ENCODE measurements around the gene GALNTL6. TPM values are rescaled to one million over a fixed set of nuclear protein-coding genes. Genes with fewer than 3 reads are reported as not detected.

GALNTL6 gene
- total and polyA plus RNA-seq, 9 of the 15 experiments (the other 6 are each of a cell fraction or from before 2014, with no cell fraction given), result 0.18 to 0.50 (median 0.29) TPM

DNA sequence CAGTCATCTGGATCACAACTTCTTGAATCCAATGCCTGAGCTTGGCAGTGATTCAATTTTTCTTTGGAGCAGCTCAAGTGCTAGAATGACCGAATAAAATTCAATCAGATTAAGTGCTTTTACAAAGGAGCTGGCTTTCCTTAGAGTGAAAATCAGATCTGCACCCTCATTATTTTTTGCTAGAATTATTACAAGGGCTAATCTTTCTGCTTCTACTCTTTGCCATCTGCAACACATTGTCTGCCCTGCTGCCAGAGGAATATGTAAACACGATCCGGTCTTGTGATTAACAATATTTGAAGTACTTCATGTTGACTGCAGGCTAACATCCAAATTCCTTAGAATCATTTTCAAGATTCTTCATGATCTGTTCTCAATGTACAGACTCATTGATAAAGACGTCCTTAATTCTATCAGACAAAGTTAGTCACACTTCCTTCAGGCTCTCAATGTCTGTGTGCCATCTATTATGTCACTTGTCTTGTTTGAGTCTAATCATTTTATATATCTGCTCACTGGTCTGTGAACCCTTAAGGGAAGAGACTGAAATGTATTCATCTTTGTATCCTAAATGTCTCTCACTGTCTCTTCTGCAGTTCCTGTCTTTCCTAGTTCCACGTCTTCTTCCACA lies 531.2 kb downstream of the GALNTL6 start:
- Histone ChIP-seq H3K27ac (ENCODE audit: extremely low read depth, low read depth, low read length) (no peak overlapping the region), H3K27me3 (ENCODE audit: control insufficient read depth in 2 of 2, insufficient read depth in 2 of 2, low read length in 2 of 2) (no peaks in the 10 kb centered on the region), H3K79me2 (ENCODE audit: control insufficient read depth, insufficient read depth, low read length) (no peaks in the 10 kb centered on the region), H3K4me3 (no peak overlapping the region), H3K4me2 (ENCODE audit: insufficient read depth, low read length) (no peak overlapping the region), H3K9me1 (ENCODE audit: control insufficient read depth, insufficient read depth, low read length) (no peaks in the 10 kb centered on the region), H4K20me1 (replicated peaks; ENCODE audit: control insufficient read depth, insufficient read depth, low read length) (no peaks in the 10 kb centered on the region), H3K4me1 (replicated peaks in 1 of 2; ENCODE audit: control insufficient read depth in 2 of 2, insufficient read depth in 2 of 2, low read length in 2 of 2) (no peaks in the 10 kb centered on the region), H2AFZ (ENCODE audit: low read depth, low read length) (no peak overlapping the region), H3K36me3 (ENCODE audit: control insufficient read depth, insufficient read depth, low read length) (no peaks in the 10 kb centered on the region), H3K9me3 (replicated peaks; ENCODE audit: control insufficient read depth, insufficient read depth, low read depth, low read length) (no peaks in the 10 kb centered on the region), H3K9ac (ENCODE audit: insufficient read depth in 1 of 2, low read depth in 2 of 2, low read length in 2 of 2) (no peak overlapping the region)
- DNase-seq (ENCODE audit: extremely low read depth in 1 of 4, low spot score in 3 of 4) (no peak), ATAC-seq (no peak), FAIRE-seq (no peak)
- WGBS (ENCODE audit: insufficient coverage, low coverage, missing lambda C conversion rate), result 2% methylated on average over 5 of the region's 5 CpGs
- in situ Hi-C loops (cut with MboI), result no loop called here
- no TSS peak for BruUV-seq (replicated peaks)
- intact Hi-C loops (cut with micrococcal nuclease), result no loop called here
- ChIA-PET CTCF (ENCODE audit: low intra/inter-chr PET ratio) (no interaction called here), POLR2A (no interaction called here)
- TF ChIP-seq, protein P1, sequence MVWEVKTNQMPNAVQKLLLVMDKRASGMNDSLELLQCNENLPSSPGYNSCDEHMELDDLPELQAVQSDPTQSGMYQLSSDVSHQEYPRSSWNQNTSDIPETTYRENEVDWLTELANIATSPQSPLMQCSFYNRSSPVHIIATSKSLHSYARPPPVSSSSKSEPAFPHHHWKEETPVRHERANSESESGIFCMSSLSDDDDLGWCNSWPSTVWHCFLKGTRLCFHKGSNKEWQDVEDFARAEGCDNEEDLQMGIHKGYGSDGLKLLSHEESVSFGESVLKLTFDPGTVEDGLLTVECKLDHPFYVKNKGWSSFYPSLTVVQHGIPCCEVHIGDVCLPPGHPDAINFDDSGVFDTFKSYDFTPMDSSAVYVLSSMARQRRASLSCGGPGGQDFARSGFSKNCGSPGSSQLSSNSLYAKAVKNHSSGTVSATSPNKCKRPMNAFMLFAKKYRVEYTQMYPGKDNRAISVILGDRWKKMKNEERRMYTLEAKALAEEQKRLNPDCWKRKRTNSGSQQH (CRISPR knock-in tag; IDR thresholded peaks at IDR 0.05), result no peak
- TF ChIP-seq SPI1 (IDR thresholded peaks at IDR 0.05; ENCODE audit: borderline replicate concordance, low read depth, low read length) (no peak), SRSF1 (IDR thresholded peaks at IDR 0.05; ENCODE audit: low read depth, low read length) (no peak), NR2F6 (CRISPR knock-in tag; IDR thresholded peaks at IDR 0.05) (no peak), ZFX (CRISPR knock-in tag; IDR thresholded peaks at IDR 0.05) (no peak), E2F8 (IDR thresholded peaks at IDR 0.05; ENCODE audit: low read depth, partially characterized antibody) (no peak), ELF4 (CRISPR knock-in tag; IDR thresholded peaks at IDR 0.05) (no peak), SMARCE1 (IDR thresholded peaks at IDR 0.05) (no peak), ADNP (tag; IDR thresholded peaks at IDR 0.05) (no peak), XRCC3 (IDR thresholded peaks at IDR 0.05) (no peak), MTA3 (IDR thresholded peaks at IDR 0.05; ENCODE audit: borderline replicate concordance) (no peak), HES1 (IDR thresholded peaks at IDR 0.05; ENCODE audit: low read depth) (no peak)
- TF ChIP-seq, protein P2, sequence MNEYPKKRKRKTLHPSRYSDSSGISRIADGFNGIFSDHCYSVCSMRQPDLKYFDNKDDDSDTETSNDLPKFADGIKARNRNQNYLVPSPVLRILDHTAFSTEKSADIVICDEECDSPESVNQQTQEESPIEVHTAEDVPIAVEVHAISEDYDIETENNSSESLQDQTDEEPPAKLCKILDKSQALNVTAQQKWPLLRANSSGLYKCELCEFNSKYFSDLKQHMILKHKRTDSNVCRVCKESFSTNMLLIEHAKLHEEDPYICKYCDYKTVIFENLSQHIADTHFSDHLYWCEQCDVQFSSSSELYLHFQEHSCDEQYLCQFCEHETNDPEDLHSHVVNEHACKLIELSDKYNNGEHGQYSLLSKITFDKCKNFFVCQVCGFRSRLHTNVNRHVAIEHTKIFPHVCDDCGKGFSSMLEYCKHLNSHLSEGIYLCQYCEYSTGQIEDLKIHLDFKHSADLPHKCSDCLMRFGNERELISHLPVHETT (CRISPR knock-in tag; conservative IDR thresholded peaks at IDR 0.05 in 1 of 2, IDR thresholded peaks at IDR 0.05 in 1 of 2), result no peak

Data from K562 (cell line).